GM19240 (cell line): ENCODE data around the gene KEAP1.

Experiments
- DNase-seq: peaks from one replicate; pipeline ENCODE4 v3.0.0; 2011; ENCODE audit warnings: low spot score; ENCODE audit not compliant: insufficient read length

Gene KEAP1

DNA sequence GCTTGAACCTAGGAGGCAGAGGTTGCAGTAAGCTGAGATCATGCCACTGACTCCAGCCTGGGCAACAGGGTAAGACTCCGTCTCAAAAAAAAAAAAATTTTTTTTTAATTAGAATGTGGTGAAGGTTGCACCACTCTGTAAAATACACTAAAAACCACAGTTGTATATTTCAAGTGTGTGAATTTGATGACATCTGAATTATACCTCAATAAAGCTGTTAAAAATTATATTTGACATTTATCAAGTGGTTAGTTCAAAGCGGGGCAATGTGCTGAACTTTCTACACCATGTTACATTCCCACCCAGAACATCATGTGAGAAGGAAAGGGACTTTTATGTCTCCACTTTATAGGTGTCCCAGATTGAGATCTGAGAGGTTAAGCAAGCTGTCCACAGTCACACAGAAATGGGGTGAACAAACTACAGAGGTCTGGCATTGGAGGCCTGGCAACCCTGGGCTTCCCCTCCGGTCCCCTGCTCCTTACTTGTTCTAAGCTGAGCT, 20.0 kb upstream of the KEAP1 start:
- no peak for DNase-seq

DNA sequence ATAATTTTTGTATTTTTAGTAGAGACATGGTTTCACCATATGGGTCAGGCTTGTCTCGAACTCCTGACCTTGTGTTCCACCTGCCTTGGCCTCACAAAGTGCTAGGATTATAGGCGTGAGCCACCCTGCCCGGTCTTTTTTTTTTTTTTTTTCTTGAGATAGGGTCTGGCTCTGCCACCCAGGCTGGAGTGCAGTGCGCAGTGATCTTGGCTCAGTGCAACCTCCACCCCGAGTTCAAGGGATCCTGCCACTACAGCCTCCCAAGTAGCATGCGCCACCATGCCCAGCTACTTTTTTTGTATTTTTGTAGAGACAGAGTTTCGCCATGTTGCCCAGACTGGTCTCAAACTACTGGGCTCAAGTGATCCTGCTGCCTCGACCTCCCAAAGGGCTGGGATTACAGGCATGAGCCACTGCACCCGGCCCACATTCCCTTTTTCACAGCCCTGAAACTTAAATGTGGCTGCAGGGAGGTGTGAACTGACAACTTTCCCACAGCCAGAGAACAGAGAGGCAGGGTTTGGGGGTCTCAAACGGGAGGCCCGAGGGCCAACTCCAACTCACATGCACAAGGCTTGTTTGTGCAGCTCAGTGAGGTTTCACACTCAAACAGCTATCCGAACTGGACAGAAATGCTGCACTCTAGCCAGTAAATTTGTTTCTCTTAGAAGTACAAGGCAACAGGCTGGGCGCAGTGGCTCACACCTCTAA, 18.5 kb upstream of the KEAP1 start:
- no peak for DNase-seq

DNA sequence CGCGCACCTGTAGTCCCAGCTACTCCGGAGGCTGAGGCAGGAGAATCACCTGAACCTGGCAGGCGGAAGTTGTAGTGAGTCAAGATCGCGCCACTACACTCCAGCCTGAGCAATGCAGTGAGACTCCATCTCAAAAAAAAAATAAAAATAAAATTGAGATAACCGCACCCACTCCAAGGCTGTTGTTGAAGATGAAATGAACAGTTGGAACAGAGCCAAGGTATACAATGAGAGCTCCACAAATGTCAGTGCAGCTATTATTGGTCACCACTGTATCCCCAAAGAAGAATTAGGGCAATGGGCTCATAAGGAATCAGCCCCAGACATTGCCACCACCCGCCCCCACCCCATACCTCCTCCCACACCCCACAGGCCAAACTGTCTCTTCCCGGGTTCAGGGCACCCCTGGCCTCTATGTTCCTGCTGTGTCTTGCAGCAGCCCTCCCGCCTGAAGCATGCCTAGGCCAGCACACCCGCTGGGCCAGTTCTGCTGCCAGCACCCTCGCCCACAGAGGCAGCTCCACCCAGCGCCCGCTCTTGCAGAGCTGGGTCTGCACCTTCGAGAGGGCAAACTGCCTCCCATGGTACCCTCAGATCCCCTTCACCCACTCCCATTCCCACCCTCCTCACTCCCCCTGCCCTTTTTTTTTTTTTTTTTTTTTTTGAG, 17.6 kb upstream of the KEAP1 start:
- DNase-seq: no peak

DNA sequence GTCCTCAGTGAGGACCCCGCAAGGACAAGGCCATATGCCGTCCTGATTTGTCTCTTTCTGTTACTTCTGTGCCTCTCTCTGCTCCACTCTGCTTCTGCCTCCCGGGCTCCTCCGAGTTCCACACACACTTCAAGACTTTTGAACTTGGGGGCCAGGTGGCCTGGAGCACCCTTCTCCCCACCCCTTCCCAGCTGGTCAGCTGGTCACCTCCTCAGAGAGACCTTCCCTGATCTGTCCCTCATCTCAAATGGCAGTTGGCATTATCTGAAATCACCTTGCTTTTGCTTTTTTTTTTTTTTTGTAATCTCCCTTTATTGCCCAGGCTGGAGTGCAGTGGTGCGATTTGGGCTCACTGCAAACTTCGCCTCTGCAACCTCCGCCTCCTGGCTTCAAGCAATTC, 16.3 kb upstream of the KEAP1 start:
- DNase-seq: no peak

DNA sequence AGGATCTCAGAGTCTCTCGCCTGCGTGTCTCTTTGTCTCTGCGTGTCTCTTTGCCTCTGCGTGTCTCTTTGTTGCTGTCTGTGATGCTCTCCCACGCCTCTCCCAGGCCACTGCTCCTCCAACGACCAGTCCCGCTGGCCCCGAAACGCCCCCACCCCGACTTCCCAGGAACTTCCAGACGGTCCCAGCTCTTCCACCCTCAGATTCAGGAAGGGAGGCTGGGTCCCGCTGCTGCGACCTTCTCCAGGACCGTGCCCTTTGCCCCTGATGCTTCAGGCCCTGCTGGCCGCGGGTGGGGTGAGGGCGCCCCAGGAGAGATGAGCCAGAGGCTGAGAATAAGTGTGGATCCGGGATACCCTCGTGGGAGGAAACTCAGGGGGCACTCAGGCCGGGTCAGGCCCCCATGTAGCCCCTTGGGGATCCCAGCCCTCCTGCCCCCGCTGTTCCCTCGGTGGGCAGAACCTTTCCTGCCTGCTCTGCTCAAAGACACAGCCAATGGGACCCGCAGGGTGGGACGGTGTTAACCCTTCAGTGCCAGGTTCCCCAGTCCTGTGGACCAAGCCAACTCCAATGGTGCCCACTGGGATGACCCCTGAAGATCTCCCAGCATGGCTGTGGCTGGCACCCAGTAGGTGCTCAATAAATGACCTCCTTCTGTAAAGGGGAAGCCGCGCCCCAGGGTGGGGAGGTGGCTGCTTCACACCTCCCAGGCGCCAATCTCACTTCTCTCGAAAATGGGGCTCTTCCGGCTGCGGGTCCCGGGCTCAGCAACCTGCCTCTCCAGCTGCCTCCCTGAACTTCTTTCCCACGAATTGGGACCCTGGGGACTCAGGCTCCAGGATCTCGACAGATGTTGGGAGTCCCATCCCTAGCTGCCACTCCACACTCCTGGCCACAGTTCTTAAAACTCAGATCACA, 15.5 kb upstream of the KEAP1 start:
- no peak for DNase-seq

DNA sequence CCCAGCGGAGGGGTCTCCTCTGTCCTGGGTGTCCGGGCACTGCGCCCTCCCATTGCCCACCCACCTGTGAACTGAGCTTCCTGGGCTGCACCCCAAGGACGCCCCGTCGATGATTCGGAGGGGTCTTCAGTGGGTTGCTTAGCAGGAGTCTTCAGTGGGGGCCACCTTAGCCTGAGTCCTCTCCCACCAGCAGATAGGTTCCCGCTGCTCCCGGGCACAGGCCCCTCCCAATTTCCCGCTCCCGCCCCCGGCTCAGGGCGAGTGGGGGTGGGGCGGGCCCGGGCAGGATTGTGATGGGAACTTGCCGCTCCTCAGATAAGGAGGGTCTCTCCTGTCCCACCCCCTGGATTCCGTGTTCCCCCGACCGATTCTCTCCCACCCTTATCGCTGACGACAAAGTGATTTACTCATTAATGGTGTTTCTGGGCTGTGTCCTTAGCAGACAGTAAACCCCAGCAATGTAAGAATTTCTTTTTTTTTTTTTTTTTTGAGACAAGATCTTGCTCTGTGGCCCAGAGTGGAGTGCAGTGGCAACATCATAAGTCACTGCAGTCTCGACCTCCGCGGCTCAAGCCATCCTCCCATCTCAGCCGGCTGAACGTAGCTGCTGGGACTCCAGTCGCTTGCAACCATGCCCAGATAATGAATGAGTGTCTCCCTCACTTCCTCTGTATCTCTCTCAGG, 14.7 kb upstream of the KEAP1 start:
- no peak for DNase-seq

DNA sequence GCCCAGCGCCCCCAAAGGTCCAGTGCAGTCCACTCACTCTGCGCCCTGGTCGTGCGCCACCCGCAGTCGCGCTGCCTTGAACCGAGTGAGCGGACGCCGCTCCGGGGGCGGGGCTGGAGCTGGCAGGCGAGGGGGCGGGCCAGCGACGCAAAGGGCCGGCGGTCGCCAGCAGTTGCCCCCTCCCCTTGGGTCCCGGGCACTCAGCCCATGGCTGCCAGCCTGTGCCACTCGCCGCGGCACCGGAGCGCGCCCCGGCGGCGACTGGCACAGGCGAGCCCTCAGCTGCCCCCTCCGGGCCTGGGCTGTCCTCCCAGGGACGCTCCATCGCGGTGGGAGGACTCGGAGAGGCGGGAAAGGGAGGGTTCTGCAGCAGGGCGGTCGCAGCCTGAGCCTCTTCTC, 14.2 kb upstream of the KEAP1 start, which contains the start of gene S1PR5:
TSS of gene S1PR5 (minus strand) at position 87 of the 399 bp plus-strand sequence. CDS start 2,436 bp downstream, outside the sequence.
- DNase-seq: no peak

DNA sequence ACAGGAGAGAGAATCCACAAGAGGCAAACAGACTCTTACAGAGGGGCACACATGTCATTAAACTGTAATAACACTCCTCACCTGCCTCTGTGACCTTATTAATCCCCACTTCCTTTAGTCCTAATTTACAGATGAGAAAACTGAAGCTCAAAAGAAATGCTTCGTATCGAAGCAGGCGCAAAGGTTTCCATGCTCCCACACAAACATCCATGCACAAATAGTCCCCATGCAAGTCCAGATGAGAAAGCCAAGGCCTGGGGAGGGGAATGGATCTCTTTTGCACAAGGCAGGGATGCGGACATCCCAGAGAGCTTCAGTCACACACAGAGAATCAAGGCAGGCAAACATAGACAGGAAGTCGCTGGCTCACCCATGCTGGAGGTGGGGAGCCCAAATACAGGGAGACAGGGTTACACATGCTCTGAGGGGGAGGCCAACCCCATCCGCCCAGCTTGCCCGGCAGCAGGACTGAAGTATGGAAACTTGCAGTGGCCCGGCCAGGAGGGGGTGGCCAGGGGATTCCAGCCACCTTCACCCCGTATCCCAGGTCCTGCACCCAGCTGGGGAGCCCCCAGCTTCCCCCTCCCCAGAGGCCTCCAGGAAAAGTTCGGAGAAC, 13.6 kb upstream of the KEAP1 start:
- DNase-seq: no peak

DNA sequence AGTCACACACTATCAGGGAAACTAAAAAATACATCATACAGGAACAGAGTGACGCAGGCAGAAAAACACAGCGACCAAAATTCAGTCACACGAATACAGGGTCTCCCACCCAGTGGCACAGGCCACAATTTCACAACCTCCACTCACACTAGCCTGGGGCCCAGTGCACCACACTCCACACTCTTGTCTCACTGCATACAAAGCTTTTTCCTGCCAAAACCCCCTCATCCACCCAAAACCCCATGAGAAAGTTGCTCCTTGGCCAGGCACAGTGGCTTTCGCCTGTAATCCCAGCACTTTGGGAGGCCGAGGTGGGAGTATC, 12.9 kb upstream of the KEAP1 start:
- DNase-seq: no peak

DNA sequence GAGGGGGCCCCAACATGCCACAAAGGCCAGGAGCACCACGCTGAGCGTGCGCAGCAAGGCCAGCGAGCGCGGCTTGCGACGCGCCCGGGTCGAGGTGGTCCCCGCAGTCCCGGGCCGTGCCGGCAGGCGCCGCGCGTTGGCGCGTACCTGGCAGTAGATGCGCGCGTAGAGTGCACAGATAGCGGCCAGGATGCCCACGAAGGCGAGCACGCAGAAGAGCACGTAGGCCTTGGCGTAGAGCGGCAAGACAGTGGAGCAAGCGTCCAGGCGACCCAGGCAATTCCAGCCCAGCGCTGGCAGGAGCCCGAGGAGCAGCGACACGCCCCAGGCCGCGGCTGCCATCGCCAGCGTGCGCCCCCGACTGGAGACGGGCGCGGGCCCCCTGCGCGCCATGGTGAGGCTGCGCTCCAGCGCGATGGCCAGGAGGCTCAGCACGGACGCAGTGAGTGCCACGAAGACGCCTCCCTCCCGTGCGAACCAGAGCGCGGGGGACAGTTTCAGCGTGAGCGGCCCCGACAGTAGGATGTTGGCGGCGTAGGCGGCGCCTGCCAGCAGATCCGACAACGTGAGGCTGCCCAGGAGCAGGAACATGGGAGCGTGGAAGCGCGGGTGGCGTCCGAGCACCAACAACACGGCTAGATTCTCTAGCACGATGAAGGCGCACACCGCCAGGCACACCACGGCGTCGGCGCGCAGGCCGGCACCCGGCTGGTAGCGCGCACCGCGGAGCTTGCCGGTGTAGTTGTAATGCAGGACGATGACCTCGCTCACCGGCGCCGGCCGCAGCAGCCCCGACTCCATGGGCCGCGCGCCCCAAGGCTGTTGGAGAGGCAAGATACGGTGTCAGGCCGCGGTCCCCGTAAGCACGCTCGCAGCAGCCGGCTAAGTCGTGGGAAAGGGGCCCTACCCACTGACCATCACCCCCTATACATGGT, 11.3 kb upstream of the KEAP1 start:
- no peak for DNase-seq

DNA sequence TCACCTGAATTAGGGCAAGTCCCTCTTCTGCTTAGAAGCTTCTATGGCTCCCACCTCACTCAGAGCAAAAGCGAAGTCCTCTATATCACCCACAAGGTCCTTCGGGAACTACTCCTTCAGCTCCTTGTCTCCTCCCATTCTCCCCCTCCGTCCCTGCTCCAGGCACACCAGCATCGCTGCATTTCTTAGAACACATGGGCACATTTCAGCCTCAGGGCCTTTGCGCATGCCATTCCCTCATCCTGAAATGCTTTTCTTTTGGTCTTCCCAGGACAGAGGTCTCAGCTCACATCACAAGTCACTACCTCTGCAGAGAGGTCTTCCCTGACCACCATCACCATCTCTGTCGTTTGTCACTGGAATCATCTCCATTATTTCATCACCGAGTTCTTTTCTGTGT, 10.1 kb upstream of the KEAP1 start:
- no peak for DNase-seq

DNA sequence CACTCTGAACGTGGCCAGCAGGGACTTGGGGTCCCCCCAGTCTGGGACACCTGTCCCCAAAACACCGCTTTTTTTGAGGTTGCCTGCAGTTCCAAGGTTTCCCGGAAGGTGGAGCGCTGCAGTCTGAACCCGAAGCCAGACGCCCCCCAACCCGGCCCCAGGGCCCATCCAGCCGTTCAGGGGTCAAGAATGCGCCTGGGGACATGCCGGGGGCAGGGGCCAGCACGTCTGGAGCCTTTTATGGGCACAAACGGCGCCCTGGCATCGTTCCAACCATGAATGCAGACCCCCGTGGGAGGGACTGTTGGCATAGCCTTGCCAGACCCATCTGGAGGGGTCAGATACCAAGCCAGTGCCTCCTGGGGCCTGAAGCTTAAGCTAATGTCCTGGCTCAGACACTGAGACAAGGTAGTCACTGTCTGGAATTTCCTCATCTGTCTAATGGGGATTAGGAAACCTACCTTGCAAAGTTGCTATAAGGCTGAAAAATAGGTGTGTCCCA, 7.2 kb upstream of the KEAP1 start:
- DNase-seq: no peak

DNA sequence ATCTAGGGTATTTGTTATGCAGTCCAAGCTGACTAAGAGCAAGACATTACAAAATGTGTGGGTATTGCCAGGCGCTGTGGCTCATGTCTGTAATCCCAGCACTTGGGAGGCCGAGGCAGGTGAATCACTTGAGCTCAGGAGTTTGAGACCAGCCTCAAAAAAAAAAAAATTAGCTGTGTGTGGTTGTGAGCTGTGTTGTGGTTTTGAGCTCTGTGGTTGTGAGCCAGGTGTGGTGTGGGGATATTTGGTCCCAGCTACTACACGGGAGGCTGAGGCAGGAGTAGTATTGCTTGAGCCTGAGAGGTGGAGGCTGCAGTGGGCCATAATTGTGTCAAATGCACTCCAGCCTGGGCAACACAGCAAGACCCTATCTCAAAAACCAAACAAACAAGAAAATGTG, 5.6 kb upstream of the KEAP1 start:
- DNase-seq: no peak

DNA sequence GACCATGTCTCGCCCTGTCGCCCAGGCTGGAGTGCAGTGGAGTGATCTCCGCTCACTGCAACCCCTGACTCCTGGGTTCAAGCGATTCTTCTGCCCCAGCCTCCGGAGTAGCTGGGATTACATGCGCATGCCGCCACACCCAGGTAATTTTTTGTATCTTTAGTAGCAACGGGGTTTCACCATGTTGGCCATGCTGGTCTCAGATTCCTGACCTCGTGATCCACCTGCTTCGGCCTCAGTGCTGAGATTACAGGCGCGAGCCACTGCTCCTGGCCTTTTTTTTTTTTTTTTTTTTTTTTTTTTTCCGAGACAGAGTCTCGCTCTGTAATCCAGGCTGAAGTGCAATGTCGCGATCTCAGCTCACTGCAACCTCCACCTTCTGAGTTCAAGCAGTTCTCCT, 4.9 kb upstream of the KEAP1 start:
- no peak for DNase-seq

DNA sequence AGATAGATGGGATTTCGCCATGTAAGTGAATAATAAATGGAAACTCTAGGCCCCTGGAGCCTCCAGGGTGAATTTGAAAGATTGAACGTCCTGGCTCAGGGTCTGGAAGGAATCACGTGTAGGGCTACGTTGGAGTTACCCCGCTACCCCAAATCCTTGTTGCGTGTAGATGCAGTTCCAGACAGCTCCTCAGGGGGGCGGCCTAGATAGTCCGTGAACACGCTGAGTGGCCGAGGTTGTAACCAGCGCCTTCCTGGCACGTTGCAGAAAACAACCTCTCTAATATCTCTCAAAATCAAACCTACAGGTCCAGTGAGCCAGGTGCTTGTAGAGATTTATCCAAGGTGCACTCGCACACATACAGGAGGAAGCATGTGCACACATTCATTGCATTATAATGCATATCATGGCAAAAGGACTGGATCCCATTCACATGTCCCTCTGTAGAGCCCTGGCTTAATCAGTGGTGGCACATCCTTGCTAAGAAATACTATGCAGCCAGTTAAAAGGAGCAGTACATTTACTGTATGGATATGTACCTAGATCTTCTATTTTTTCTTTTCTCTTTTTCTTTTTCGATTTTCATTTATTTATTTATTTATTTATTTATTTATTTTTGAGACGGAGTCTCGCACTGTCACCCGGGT, 2.5 kb upstream of the KEAP1 start:
- peak; percentile 43 for DNase-seq

DNA sequence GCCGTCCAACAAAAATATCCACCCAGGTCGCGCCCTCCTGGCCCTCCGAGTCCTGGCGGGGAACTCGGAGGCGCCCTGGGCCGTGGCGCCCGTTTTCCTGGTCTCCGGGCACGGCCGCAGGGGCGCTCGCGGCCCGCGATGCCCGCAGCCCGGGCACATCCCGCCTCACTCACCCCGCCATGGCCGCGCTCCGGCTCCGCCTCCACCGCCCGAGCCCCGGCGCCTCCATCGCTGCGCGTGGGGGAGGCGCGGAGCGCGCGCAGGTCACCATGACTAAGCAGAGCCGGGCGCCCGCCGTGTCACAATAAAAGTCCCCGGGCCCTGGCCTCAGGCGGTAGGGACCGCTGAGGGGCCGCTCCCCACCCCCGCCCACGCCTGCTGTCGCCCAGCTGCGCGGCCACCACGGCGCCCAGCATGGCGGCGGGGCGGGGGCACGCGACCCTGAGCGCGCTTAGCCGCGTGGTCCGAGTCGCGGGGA, 593 bp downstream of the KEAP1 start:
- peak; percentile 90 for DNase-seq

DNA sequence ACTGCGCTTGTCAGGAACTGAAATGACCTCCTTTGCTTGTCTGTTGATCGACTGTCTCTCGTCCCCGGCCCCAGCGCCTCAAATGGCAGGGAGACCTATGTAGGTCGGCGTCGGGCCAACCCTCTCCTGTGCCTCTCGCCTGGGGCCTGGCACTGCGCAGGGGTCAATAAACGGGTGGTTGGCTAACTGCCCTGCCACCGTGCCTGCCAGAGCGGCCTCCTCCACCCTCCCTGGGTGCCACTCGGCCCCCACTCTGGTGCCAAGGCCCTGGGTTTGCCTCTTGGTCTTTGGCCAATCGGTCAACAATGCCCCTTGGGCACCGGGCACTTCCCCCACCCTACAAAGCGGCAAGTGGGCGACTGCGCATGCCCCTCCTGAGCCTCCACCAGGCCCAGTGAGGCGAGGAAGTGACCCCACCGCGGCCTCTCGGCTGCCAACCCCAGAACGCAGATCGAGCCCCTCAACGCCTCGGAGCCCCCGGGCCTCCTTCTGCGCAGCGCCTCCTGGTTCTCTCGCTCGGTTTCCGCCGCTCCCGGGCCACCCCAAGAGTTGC, 1.1 kb downstream of the KEAP1 start:
- DNase-seq: peak; percentile 59

DNA sequence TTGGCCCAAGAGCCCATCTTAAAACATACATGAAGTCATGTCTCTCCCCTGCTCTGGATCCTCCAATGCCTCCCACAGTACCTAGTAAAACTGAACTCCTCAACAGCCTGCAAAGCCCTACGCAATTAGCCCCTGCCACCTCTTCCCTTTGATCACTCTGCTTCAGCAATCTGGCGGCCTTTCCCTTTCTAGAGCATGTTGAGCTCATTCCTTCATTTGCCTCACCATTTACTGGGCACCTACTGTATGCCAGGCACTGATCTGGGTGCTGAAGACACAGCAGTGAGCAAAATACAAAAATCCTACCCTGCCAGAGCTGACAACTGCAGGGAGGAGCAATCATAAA, 2.9 kb downstream of the KEAP1 start:
- no peak for DNase-seq
